Non-pigmented ciliary epithelial cell (primary cell): ENCODE measurements around the gene TMEM52B.

Experiments used
- DNase-seq: peaks from one replicate; pipeline ENCODE4 v3.0.0-alpha.2; 2010; ENCODE audit warnings: low read depth

Gene TMEM52B

DNA sequence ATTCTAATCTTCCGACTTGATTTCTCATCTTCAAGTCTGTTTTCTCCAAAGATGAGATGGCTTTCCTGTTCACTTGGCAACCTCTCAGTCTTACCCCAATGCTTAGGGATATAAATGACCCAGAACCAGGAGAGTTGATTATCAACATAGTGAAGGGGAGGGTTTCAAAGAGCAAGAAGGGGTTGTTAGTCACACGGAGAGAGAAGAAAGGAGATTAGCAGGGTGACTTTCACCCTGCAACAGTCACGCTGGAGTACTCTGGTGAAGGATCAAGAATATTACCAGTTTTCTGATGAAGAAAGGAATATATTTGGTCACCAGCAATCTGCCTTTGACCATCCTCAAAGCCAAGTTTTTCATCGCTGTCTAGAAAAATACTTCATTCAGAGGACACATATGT is at the start of gene TMEM52B:
Gene TMEM52B, plus strand, starts transcription at position 212 of the 400 bp plus-strand sequence. CDS start 543 bp downstream, outside the sequence.
- DNase-seq = no peak

DNA sequence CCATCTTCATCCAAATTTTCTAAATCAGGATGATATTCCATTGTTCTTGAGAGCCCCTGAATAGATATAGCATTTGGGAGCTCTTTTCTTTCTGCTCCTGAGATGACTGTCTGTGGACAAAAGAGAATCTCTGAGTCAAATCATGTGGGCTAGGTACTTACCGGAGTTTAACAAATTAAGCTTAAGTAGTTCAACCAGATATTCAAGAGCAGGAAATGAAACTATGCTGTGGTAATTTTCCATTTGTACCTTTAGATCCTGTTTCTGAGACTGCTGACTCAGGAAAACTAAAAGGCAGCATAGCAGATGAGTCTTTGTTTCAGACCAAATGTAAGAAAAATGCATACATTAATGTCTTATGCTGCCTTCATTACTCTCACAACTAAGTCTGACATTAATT is 48.8 kb upstream of the TMEM52B start, which contains the start of gene CLEC7A:
Gene CLEC7A, minus strand, starts transcription at position 158 of the 400 bp plus-strand sequence. Its CDS starts 117 bp downstream, at position 41.
- DNase-seq = no peak

DNA sequence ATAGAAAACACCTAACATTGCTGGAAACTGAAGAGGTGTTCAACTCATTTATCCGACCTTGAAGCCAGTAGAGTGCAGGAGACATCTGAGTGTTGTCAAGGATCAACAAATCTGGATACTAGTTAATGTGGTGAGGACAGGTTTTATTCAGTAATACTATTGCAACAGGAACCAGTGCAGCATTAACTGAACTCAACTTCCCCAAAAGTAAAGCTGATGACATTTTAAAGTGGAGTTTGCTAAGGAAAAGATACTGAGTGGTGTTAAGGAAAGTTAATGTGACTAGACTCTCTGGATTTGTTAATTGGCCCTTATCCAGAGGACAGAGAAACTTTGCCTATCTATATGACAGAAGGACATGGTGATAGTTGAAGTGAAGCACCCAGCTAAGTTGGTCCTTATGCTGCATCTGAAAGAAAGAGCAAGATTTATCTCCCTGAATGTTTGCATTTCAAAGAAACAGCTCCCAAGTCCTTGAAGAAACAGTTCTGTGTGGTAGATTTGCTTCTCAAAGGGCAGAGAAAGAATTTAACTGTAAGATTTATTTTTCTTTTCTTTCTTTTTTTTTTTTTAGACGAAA is 47.6 kb upstream of the TMEM52B start:
- DNase-seq = no peak

GRCh38 chr12:10132850-10133370 is 45.9 kb upstream of the TMEM52B start:
- DNase-seq = no peak

GRCh38 chr12:10135126-10135525 is 43.7 kb upstream of the TMEM52B start:
- DNase-seq = no peak

DNA sequence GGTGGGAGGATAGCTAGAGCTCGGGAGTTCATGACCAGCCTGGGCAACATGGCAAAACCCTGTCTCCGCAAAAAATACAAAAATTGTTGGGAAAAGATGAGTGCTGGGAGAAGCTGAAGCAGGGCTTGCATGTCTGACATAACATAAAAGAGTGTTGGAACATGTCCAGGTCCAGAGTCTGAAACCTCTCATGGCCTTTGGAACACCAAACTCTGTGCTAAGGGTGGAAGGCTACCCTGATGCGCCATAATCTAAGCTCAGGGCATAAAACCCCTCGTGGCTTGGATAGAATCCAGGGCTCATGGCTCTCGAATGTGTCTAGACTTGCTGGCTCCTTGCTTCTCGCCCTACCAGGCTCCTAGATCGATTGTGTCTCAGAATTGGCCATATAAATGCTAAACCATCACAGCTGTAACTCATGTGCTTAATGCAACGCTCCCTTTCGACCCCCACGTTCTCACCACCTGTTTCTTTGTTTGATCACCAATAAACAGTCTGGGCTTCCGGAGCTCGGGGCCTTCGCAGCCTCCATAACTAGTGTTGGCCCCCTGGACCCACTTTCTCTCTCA is 42.1 kb upstream of the TMEM52B start:
- DNase-seq = no peak

DNA sequence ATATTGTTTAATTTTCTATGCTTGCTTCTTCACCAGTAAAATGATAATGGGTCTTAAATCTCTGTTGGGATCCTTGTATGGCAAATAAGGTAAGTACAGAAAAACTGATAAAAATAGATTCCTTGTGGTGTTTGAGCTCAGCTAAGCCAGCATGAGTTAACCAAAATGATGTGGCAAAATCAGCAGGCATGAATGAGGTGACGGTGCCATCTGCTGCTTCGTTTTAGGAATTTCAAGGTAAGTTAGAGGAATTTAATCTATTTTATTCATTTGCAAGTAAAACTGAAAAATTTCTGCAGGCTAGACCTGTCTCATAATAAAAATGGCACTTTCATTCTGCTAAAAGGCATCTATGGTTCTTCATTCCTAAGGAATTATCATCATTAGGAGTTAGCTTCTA is 38.8 kb upstream of the TMEM52B start:
- DNase-seq = peak; percentile 34

GRCh38 chr12:10142976-10143589 is 35.7 kb upstream of the TMEM52B start:
- no peak for DNase-seq

DNA sequence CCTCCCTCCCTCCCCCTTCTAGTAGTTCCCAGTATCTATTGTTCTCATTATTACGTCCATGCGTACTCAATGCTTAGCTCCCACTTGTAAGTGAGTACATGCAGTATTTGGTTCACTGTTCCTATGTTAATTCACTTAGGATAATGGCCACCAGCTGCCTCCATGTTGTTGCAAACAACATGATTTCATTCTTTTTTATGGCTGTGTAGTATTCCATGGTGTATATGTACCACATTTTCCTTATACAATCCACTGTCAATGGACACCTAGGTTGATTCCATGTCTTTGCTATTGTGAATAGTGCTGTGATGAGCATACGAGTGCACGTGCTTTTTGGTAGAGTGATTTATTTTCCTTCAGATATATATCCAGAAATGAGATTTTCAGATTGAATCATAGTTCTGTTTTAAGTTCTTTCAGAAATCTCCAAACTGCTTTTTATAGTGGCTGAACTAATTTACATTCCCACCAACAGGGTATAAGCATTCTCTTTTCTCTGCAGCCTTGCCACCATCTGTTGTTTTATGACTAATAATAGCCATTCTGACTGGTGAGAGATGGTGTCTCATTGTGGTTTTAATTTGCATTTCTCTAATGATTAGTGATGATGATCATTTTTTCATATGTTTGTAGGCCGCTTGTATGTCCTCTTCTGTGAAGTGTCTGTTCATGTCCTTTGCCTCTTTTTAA is 31.0 kb upstream of the TMEM52B start:
- DNase-seq = no peak

- DNase-seq = no peak
Measured at GRCh38 chr12:10151621-10152020, 27.2 kb upstream of the TMEM52B start.

GRCh38 chr12:10153271-10154144 is 25.3 kb upstream of the TMEM52B start:
- no peak for DNase-seq

DNA sequence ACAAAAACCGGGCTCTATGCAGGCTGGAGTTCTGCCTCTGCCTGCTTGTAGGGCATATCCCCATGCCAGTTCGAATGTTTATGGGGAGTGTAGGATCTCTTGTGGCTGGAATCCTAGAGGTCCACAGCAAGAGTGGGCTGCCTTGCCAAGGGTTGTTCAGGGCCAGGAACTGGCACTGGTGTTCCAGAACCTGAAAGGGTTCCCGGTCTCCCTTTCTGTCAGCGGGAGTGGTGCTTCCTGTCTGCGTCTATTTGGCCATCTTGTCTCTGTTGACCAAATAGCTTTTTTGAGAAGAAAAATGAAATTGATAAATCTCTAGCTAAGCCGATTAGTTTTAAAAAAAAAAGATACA is 24.7 kb upstream of the TMEM52B start:
- DNase-seq = no peak

GRCh38 chr12:10155966-10156365 is 22.9 kb upstream of the TMEM52B start:
- no peak for DNase-seq

DNA sequence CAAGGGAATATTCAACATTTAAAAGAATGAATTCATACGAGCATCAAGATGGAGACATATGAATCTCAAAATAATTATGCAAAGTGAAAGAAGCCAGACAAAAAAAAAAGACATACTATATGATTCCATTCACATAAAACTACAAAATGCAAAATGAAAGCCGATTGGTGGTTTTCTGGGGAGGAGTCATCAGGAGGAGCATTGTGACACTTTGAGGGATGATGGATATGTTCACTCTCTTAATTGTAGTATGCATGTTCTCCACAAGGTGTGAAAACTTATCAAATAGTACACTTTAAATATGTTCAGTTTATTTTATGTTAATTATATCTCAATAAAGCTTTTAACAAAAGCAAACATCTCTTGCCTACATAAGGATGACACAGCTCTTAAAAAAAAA is 20.4 kb upstream of the TMEM52B start:
- DNase-seq = no peak

- DNase-seq = no peak
Measured at GRCh38 chr12:10159280-10159679, 19.6 kb upstream of the TMEM52B start.

GRCh38 chr12:10160617-10161385 is 18.0 kb upstream of the TMEM52B start:
- DNase-seq = no peak

DNA sequence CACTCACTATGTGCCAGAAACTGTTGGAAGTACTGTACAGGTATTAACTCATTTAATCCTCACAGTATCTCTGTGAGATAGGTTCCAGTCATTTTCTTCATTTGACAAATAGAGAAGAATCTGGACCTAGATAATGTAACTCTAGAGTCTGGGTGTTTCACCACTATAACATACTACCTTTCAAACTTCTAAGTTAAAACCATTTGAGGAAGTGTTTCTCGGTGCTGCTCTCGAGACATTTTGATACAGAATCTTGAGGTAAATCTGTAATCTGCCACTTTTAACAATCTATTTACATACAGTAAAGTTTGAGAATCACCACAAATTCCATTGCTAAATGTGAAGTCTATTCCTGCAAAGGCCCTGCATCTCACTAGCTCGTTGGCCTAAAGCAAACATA is 15.7 kb upstream of the TMEM52B start:
- no peak for DNase-seq

- no peak for DNase-seq
Measured at GRCh38 chr12:10165421-10165820, 13.4 kb upstream of the TMEM52B start.

GRCh38 chr12:10167599-10167998 is 11.2 kb upstream of the TMEM52B start:
- DNase-seq = no peak

GRCh38 chr12:10169104-10169503 is 9.7 kb upstream of the TMEM52B start:
- no peak for DNase-seq

- no peak for DNase-seq
Measured at GRCh38 chr12:10170216-10170615, 8.6 kb upstream of the TMEM52B start.
